Panc1 (cell line): ENCODE measurements around the gene PRKAG2. TPM values are rescaled to one million over a fixed set of nuclear protein-coding genes. Genes with fewer than 3 reads are reported as not detected.

Source experiments
- ATAC-seq: fragments of 200-7000 bp; cut with Tn5 transposase; 2 replicates; pipeline ENCODE4 v1.9.1; 2020; ENCODE audit warnings: mild to moderate bottlenecking, moderate library complexity
- BruUV-seq: library from RNA; stranded (reverse); fragments of 400-500 nt; replicated peaks from 2 replicates; lab custom pipeline; 2021; lab: Mats Ljungman, UMichigan
- CTCF ChIA-PET: fragments of 300-600 bp; sonication (Branson Sonifier 250); formaldehyde crosslinking; loops from one replicate; lab custom pipeline; 2022; ENCODE audit warnings: antibody characterized with exemption; lab: Charles Lee
- POLR2A ChIA-PET: fragments of 300-600 bp; sonication (Branson Sonifier 250); formaldehyde crosslinking; loops from one replicate; lab custom pipeline; 2022; ENCODE audit warnings: antibody characterized with exemption; lab: Charles Lee
- DNase-seq: peaks from one replicate; pipeline ENCODE4 v3.0.0-alpha.2; 2010; ENCODE audit warnings: low read depth, low spot score
- H3K27ac ChIP-seq: 2 replicates; pipeline ENCODE4 v1.5.1; 2011; ENCODE audit warnings: mild to moderate bottlenecking, low read length, inconsistent platforms
- H3K27me3 ChIP-seq: fragments of 200-500 bp; sonication (Bioruptor generic); 2 replicates; pipeline ENCODE4 v1.6.0; 2014; ENCODE audit warnings: low read length, inconsistent platforms; ENCODE audit not compliant: control insufficient read depth, insufficient read depth
- H3K36me3 ChIP-seq: fragments of 200-500 bp; sonication (Bioruptor generic); 2 replicates; pipeline ENCODE4 v1.5.1; 2014; ENCODE audit warnings: inconsistent platforms, mild to moderate bottlenecking, low read length, moderate library complexity; ENCODE audit not compliant: control insufficient read depth, insufficient read depth
- H3K4me1 ChIP-seq: 2 replicates; pipeline ENCODE4 v1.5.1; 2011; ENCODE audit warnings: inconsistent platforms, mild to moderate bottlenecking, low read length, moderate library complexity; ENCODE audit not compliant: control insufficient read depth, insufficient read depth
- H3K4me3 ChIP-seq, 2 experiments: 2 replicates each; pipeline ENCODE4 v1.5.1; 2011 to 2012; ENCODE audit warnings: low read depth in 2 of 2, low read length in 2 of 2, mild to moderate bottlenecking in 2 of 2, inconsistent platforms in 1 of 2, moderate library complexity in 1 of 2
- H3K9me3 ChIP-seq: fragments of 200-500 bp; sonication (Bioruptor generic); 2 replicates; pipeline ENCODE4 v1.5.1; 2014; ENCODE audit warnings: low read depth, mild to moderate bottlenecking, inconsistent platforms, low read length, moderate library complexity; ENCODE audit not compliant: control insufficient read depth, insufficient read depth
- CTCF ChIP-seq: fragments of 450-650 bp; IDR thresholded peaks from 2 replicates; pipeline ENCODE4 v1.5.1; 2017; ENCODE audit warnings: mild to moderate bottlenecking
- POLR2AphosphoS5 ChIP-seq: IDR thresholded peaks from 2 replicates; pipeline ENCODE4 v1.6.1; 2012; ENCODE audit warnings: mild to moderate bottlenecking, low read depth, low read length, moderate library complexity
- SIN3A ChIP-seq: IDR thresholded peaks from 2 replicates; pipeline ENCODE4 v1.6.1; 2012; ENCODE audit warnings: low read depth, mild to moderate bottlenecking, low read length, moderate library complexity, borderline replicate concordance; ENCODE audit not compliant: insufficient read depth
- TCF7L2 ChIP-seq: IDR thresholded peaks from 2 replicates; pipeline ENCODE4 v1.6.1; 2011; ENCODE audit warnings: mild to moderate bottlenecking, low read depth, low read length, inconsistent platforms
- in situ Hi-C: cut with HindIII; loops from 2 replicates; pipeline ENCODE4 v1.10.0; 2016; ENCODE audit warnings: low sequenced_read_pairs, low pct_unique_long_range_greater_than_20kb
- intact Hi-C: fragments of 100-400 bp; cut with micrococcal nuclease; formaldehyde crosslinking; loops from one replicate; pipeline ENCODE4 v1.10.0; 2022; ENCODE audit not compliant: unreplicated experiment
- total RNA-seq: library from RNA; stranded (reverse); gene quantifications from one replicate; pipeline ENCODE4 v1.2.1, GENCODE V29; 2021; ENCODE audit not compliant: unreplicated experiment
- TF ChIP-seq, protein P1 (sequence below), 2 experiments: IDR thresholded peaks; 2 replicates each; pipeline ENCODE4 v1.6.1; 2011 to 2012; ENCODE audit warnings: low read depth in 2 of 2, control low read depth in 1 of 2, low read length in 1 of 2, mild to moderate bottlenecking in 1 of 2, moderate library complexity in 1 of 2; ENCODE audit not compliant: insufficient read depth in 1 of 2

Gene PRKAG2
- total RNA-seq, 1 experiment from 2014 or later, result 71.6 TPM

- POLR2A ChIA-PET, result interaction anchor here (0.5 kb wide), 1 partner anchor 48 kb away, joined by 4 read pairs; no protein-coding TSS in a partner anchor
- H3K9me3 ChIP-seq, result no peaks in the 10 kb centered on the region
- H3K4me1 ChIP-seq, result peaks cover 18% of the 10 kb centered on the region
- DNase-seq (no peak), ATAC-seq (no peak)
- no peaks in the 10 kb centered on the region for H3K36me3 ChIP-seq
- TF ChIP-seq CTCF (no peak), TCF7L2 (no peak), SIN3A (no peak), POLR2AphosphoS5 (no peak)
- TF ChIP-seq, protein P1, sequence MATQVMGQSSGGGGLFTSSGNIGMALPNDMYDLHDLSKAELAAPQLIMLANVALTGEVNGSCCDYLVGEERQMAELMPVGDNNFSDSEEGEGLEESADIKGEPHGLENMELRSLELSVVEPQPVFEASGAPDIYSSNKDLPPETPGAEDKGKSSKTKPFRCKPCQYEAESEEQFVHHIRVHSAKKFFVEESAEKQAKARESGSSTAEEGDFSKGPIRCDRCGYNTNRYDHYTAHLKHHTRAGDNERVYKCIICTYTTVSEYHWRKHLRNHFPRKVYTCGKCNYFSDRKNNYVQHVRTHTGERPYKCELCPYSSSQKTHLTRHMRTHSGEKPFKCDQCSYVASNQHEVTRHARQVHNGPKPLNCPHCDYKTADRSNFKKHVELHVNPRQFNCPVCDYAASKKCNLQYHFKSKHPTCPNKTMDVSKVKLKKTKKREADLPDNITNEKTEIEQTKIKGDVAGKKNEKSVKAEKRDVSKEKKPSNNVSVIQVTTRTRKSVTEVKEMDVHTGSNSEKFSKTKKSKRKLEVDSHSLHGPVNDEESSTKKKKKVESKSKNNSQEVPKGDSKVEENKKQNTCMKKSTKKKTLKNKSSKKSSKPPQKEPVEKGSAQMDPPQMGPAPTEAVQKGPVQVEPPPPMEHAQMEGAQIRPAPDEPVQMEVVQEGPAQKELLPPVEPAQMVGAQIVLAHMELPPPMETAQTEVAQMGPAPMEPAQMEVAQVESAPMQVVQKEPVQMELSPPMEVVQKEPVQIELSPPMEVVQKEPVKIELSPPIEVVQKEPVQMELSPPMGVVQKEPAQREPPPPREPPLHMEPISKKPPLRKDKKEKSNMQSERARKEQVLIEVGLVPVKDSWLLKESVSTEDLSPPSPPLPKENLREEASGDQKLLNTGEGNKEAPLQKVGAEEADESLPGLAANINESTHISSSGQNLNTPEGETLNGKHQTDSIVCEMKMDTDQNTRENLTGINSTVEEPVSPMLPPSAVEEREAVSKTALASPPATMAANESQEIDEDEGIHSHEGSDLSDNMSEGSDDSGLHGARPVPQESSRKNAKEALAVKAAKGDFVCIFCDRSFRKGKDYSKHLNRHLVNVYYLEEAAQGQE (IDR thresholded peaks at IDR 0.05; ENCODE audit: insufficient read depth in 1 of 2, low read depth in 2 of 2, low read length in 1 of 2), result no peak
- H3K27ac ChIP-seq, result 0 out of 2 replicates have a peak overlapping the region, but pooled peaks have one; percentile 24
- CTCF ChIA-PET, result interaction anchor here (0.7 to 1.2 kb wide), 3 partner anchors 10 to 15 kb away, joined by 3 to 4 read pairs (median 4); no protein-coding TSS in a partner anchor
- intact Hi-C loops (no loop called here), in situ Hi-C loops (no loop called here)
- no peak overlapping the region for H3K4me3 ChIP-seq
- BruUV-seq, result no TSS peak
- no peaks in the 10 kb centered on the region for H3K27me3 ChIP-seq
Measured at GRCh38 chr7:151679071-151679708, 197.7 kb downstream of the PRKAG2 start.

- DNase-seq, result no peak
- intact Hi-C loops, result no loop called here
- BruUV-seq, result no TSS peak
- H3K4me3 ChIP-seq, result no peak overlapping the region
- no peak for ATAC-seq
- no peaks in the 10 kb centered on the region for H3K36me3 ChIP-seq
- H3K9me3 ChIP-seq, result no peaks in the 10 kb centered on the region
- in situ Hi-C loops, result no loop called here
- TF ChIP-seq POLR2AphosphoS5 (no peak), CTCF (no peak), SIN3A (no peak), TCF7L2 (no peak)
- TF ChIP-seq, protein P1 (IDR thresholded peaks at IDR 0.05; ENCODE audit: insufficient read depth in 1 of 2, low read depth in 2 of 2, low read length in 1 of 2), result no peak
- CTCF ChIA-PET, result interaction anchor here (0.7 kb wide), 1 partner anchor 14 kb away, joined by 3 read pairs; no protein-coding TSS in a partner anchor
- peak overlapping the region; percentile 70 for H3K27ac ChIP-seq
- peaks cover 17% of the 10 kb centered on the region for H3K4me1 ChIP-seq
- no peaks in the 10 kb centered on the region for H3K27me3 ChIP-seq
- POLR2A ChIA-PET, result no interaction called here
Measured at GRCh38 chr7:151678227-151678604, 198.7 kb downstream of the PRKAG2 start.
